Spleen (tissue), 7 donors: ENCODE data around the gene CHMP4A.

Experiments
- CTCF ChIP-seq, 11 experiments: fragments of 200-600 bp in 7 of 11; fragments of 450-650 bp in 4 of 11; sonication (generic) in 4 of 11; IDR thresholded peaks in 8 of 11; conservative IDR thresholded peaks in 3 of 11; 1 replicate in 7 of 11; 2 replicates in 4 of 11; pipeline versions ENCODE4 v1.4.0 to v1.8.0; 2016 to 2021; ENCODE audit warnings: antibody characterized with exemption in 11 of 11, inconsistent platforms in 4 of 11, mild to moderate bottlenecking in 1 of 11
- POLR2AphosphoS5 ChIP-seq, 3 donors: sonication (generic); formaldehyde crosslinking; IDR thresholded peaks; one replicate each; pipeline ENCODE4 v1.5.1; 2017; ENCODE audit warnings: antibody characterized with exemption in 3 of 3
- donor health status: DM: no; HTN: no; CAD: no; lungs with moderate emphysema.
- donor health status: DM: no; HTN: no; CAD: no.
- donor health status: DM: no; HTN: no; CAD: no.

GRCh38 chr14:24162093-24162492 is 51.2 kb downstream of the CHMP4A start:
- TF ChIP-seq POLR2AphosphoS5 (IDR thresholded peaks at IDR 0.05), result no peak
- TF ChIP-seq CTCF (IDR thresholded peaks at IDR 0.05 in 8 of 11, conservative IDR thresholded peaks at IDR 0.05 in 3 of 11), result no peak
